HTERT RPE-1 (cell line): ENCODE data around the gene POLR3A.

Experiments used
- in situ Hi-C: fragments of 300-500 bp; cut with MboI; formaldehyde crosslinking; loops from 4 replicates; pipeline ENCODE4 v1.14.3; 2020; ENCODE audit warnings: low sequenced_read_pairs

The POLR3A gene

GRCh38 chr10:77959887-77960455, 69.3 kb downstream of the POLR3A start:
- in situ Hi-C loops: no loop called here

DNA sequence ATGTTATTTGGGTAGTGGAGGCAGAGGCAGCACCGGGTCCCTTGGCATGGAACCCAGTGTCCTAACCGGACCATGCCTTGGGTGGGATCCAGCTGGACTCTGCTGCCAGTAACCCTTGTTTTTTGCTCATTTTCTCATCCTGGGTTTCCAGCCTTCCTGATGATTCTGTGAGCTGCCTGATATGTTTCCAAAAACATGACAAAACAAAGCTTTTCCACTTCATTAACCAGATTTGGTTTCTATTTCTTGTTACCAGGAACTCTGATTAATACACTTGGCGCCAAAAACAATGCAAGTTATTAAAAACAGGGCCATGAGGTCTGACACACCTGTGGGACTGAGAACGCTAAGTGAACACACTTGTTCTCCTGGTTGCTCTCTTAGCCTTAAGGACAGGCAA, 69.9 kb downstream of the POLR3A start:
- in situ Hi-C loops: no loop called here

DNA sequence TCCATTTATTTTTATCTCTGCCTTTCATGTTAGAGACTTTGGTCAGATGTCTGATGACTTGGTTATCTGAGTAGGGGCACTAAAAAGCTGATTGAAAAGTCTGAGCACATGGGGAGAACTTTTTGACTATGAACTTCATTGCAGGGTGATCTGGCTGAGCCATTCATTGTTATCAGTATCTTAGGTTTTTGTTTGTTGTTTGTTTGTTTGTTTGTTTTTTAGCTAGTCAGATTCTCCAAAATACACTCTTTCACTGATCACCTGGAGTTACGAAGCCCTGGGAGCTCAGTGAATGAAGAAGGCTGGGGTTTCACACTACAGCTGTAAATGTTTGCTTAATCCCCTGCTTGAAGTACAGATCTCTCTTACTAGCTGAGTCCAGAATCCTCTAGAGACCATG, 74.2 kb downstream of the POLR3A start:
- in situ Hi-C loops: no loop called here

DNA sequence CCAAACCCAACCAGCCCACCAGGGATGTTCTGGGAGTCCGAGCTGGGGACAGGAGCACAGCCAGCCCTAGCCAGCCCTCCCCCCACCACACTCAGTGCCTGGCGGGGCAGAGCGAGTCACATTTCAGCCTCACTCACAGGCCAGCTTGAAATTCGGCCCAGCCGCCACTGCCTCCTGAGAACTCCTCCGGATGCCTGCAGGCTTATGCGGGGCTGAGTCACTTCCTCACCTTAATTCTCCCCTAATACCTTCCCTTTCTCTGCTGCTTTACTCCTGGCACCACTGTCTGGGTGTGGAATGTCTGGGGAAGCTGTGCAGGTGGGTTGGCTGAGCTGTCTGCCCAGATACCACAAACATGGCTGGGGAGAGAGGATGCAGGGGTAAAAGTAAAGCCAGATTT, 80.1 kb downstream of the POLR3A start:
- in situ Hi-C loops: no loop called here

- in situ Hi-C loops: no loop called here
Observed at GRCh38 chr10:77946084-77946483, 83.2 kb downstream of the POLR3A start.

- in situ Hi-C loops: no loop called here
Observed at GRCh38 chr10:77944519-77944918, 84.8 kb downstream of the POLR3A start.

- in situ Hi-C loops: no loop called here
Observed at GRCh38 chr10:77943121-77943901, 86.0 kb downstream of the POLR3A start.

GRCh38 chr10:77941790-77942189, 87.5 kb downstream of the POLR3A start:
- in situ Hi-C loops: no loop called here

GRCh38 chr10:77940627-77941026, 88.7 kb downstream of the POLR3A start:
- in situ Hi-C loops: no loop called here

DNA sequence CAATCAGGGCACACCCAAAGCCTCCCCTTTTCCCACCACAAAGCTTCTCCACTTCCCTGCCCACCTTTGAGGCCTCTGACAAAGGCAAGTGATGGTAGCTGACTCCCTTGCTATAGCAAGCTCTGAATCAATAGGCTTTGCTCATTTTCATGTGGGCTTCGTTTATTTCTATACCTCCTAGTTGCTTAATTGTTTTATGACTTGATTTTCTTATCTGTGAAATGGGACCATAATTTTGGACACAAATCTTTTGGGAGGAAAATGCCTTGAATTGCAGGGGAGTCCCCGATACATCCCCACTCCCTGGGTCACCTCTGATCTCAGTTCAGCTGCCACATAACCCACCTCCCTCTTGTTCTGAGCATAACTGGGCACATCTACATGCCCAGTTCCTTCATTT, 89.1 kb downstream of the POLR3A start:
- in situ Hi-C loops: no loop called here

DNA sequence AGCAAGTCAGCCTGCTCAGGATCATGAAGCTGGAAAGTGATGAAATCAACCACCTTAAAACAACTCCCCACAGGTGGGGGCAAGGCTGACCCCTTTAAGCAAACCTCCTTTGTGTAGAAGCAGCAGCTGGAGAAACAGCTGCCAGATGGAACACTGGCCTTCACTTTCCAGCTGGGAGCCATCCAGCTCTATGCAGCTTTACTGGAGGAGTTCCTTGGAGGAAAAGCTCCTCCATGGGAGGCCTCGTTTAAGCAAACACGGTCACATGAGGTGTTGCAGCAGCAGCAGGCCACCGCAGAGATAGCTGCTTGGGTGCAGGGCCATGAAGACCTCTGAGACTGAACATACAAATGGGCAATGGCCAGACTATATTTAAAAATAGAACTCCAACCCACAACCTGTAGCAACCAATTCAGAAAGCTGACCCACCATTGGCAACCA, 89.7 kb downstream of the POLR3A start:
- in situ Hi-C loops: no loop called here

GRCh38 chr10:77936697-77937567, 92.4 kb downstream of the POLR3A start:
- in situ Hi-C loops: no loop called here

DNA sequence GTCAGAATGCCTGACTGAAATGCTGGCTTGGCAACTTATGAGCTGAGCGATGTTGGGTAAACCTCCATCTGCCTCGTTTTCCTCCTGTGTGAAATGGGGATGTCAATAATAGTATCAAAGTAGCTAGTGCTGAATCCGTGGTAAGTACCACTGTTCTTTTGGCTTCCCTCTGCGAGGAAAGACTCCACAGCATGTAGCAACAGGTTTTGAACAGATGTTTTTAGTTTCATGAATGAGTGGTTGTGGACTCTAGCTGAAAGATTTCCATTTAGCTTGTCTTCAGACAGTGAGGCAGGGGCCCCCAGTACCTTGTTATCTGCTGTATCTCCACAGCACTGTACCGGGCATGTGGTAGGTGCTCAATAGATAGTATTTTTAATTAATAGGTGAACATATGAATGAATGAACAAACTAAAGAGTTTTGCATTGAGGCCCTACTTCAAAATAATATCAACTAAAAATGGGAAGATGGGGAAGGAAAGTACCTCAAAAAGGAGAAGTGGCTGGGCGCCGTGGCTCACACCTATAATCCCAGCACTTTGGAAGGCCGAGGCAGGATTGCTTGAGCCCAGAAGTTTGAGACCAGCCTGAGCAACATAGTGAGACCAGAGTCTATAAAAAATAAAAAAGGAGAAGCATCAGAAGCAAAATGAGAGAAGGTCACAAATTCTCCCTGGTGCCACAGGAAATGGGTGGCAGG, 97.1 kb downstream of the POLR3A start:
- in situ Hi-C loops: no loop called here

DNA sequence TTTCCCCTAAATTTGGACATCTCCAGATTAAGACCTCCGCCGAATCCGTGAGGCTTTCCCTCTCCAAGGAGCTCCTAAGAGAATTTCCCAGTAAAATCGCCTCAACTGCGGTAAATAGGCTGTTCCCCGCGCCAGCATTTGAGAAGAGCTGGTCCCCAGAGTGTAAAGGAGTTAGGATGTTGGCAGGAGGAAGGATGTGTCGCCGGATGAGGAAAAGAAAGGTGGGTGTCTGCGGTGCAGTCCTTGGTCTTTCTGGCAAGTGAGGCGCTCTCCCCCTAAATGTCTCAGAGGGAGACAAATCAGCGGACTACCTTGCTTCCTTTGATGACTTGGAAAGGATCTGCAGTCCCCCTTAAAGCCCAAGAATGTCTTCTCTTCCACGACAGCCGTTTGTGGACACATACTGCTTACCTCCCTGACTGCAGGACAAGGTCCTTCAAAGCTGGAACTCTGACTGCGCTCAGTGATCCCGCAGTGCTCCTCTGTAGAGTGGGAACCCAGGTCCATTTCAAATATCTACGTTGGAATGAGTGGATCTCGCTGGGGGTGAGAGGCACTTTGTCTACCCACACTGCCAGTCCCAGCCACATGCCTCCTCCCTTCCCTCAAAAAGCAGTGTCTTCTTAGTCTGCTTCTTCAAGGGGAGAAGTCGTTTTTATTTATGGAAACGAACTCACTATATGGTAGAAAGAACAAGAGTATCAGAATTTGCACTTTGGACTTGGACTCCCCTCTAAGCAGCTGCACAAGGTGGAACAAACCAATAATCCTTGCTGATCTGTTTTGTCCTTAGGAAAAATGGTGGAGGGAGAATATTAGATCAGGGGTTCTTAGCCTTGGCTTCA, 101.7 kb downstream of the POLR3A start:
- in situ Hi-C loops: no loop called here

- in situ Hi-C loops: no loop called here
Observed at GRCh38 chr10:77926566-77927401, 102.5 kb downstream of the POLR3A start, which contains the start of gene DLG5. TSS of gene DLG5 (minus strand) at chr10:77926755. CDS start at chr10:77926520, 235 bp downstream.

- in situ Hi-C loops: no loop called here
Observed at GRCh38 chr10:77925795-77926565, 103.3 kb downstream of the POLR3A start.

GRCh38 chr10:77925410-77925794, 103.9 kb downstream of the POLR3A start:
- in situ Hi-C loops: no loop called here

DNA sequence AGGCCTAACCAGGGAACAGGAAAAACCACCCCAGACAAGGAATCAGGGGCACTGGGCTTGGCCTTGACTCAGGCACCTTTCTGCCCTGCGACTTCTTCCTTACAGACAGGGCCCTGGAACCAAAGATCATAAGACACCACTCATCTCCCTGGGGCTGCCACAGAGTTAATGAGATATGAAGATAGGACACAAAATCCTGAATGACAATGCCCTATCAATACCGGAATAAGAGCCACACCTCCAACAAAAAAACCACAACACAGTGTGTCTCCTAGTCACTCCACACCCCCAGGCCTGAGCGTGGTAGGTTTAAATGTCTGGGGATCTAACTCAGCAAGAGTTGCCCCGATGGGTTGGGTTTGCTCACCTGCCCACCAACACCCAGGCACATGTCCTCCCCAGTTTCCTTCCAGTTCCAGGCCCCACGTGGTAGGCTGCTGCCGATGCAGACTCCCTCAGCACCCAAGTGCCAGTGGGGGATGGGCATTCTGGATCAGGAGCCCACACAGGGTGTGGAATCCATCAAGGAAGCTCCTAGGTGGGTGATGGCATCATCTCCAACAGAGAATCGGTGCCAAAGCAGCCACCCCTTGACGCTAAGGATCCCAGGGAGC, 106.6 kb downstream of the POLR3A start:
- in situ Hi-C loops: no loop called here
